GM18951 (cell line): ENCODE results near the gene FGD1.
"Not testable (repeated sequence)": the region's sequence is repeated elsewhere in the genome, so short reads cannot be mapped to it uniquely, and the experiment has no call there.

Experiments used
- POLR2A ChIP-seq: IDR thresholded peaks from 4 replicates; pipeline ENCODE4 v1.6.1; 2011; ENCODE audit warnings: mild to moderate bottlenecking; ENCODE audit not compliant: insufficient read length, insufficient read depth; ENCODE audit errors: extremely low read depth
- in situ Hi-C: fragments of 300-500 bp; cut with MboI; formaldehyde crosslinking; loops from one replicate; pipeline ENCODE4 v1.12.0; 2022; ENCODE audit warnings: low sequenced_read_pairs, mixed read lengths, inconsistent platforms; ENCODE audit not compliant: unreplicated experiment

Gene FGD1

DNA sequence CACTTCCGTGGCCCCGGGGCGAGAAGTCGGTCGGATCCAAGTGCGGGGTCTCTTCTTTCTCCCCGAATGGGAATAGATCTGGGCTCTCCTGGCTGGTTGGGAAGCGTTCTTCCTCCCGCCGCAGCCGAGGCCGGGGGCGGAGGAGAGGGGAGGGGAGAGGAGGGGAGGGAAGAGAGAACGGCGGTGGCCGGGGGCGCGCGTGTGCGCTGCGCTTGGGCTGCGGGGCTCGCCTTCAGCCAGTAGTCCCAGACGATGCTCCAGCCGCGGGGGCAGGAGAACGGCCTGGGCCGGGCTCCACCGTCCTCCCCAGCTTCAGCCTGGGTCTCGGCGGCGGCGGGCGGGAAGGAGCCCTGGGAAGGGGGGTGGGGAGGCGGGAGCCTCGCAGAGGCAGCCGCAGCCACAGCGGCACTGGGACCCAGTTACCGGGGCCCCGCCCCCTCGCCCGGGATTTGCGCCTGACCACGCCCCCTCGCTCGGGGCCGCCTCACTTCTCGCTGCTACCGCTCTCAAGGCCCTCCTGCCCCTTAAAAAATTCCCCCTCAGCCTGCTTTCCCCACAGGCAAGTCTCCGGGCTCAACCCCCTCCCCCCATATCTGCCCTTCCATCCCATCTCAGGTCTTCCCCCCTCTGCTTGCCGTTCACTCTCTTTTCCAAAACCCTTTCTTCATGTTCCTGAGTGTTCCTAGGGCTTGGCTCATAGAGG lies at the start of gene FGD1:
Gene FGD1, minus strand, starts transcription at position 421 of the 703 bp plus-strand sequence. CDS start 802 bp downstream, outside the sequence.
- in situ Hi-C loops: no loop called here
- TF ChIP-seq POLR2A: no peak

DNA sequence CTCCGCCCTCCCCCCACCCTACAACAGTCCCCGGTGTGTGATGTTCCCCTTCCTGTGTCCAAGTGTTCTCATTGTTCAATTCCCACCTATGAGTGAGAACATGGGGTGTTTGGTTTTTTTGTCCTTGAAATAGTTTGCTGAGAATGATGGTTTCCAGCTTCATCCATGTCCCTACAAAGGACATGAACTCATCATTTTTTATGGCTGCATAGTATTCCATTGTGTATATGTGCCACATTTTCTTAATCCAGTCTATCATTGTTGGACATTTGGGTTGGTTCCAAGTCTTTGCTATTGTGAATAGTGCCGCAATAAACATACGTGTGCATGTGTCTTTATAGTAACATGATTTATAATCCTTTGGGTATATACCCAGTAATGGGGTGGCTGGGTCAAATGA lies 46.2 kb upstream of the FGD1 start:
- in situ Hi-C loops: not testable (repeated sequence)

DNA sequence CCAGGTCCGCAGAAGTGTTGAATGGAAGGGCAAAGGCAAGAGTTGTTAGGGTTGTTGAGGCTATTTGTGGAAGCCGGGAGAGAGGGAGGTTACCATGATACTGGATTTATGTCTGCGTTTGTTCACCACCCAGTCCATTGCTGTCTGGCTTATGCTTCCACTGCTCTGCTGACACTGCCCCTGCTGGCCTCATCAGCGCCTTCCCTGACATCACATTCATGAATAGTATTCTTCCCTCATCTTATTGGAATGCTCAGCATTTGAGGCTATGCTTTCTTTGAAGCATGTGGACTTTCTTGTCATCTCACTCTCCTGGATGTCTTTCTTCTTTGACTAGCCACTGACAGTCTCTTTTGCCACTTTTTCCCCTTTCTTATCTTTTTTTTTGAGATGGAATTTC lies 44.3 kb upstream of the FGD1 start:
- in situ Hi-C loops: no loop called here
- TF ChIP-seq POLR2A: no peak

DNA sequence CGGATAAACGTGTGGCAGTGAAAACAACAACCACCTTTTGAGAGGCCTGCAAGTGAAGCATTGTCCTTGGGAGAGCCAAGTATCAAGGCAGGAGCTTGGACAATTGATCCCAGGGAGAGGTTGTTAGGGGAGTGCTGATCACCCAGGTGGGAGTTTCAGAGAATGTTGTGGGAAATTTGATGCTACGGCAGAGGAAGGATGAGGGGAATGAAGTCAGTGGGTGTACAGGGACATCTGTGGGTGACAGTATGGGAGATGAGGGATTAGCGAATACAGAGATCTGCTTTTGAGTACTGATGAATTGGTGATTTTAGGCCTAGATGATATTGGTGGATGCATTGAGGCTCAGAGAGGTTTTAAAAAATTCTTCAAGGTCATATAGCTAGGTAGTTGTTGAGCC lies 38.2 kb upstream of the FGD1 start:
- in situ Hi-C loops: no loop called here
- no peak for TF ChIP-seq POLR2A

DNA sequence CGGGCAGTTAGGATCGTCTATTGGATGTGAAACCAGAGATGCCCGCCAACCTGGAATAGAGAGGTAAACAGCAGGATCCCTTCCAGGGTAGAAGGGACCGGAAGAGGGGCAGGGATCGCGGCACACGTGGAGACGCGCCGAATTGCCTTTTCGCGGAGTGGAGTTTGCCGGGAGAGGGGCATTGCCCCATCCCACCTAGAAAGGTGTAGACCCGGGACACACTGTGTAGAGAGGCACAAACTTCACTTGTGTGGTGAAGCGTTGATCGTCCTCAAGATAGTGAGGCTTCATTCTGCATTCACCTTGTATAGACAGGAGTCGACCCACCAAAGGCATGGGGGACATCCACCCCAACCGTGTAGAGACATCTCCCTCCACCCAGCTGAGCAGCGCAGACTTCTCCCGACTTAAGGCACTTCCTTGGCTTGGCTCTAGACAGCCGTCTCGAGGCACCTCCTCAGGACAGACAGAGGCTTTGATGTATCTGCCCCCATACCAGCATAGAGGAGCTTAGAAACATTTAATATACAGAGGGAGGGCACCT lies 34.4 kb upstream of the FGD1 start:
- in situ Hi-C loops: no loop called here
- TF ChIP-seq POLR2A: no peak

DNA sequence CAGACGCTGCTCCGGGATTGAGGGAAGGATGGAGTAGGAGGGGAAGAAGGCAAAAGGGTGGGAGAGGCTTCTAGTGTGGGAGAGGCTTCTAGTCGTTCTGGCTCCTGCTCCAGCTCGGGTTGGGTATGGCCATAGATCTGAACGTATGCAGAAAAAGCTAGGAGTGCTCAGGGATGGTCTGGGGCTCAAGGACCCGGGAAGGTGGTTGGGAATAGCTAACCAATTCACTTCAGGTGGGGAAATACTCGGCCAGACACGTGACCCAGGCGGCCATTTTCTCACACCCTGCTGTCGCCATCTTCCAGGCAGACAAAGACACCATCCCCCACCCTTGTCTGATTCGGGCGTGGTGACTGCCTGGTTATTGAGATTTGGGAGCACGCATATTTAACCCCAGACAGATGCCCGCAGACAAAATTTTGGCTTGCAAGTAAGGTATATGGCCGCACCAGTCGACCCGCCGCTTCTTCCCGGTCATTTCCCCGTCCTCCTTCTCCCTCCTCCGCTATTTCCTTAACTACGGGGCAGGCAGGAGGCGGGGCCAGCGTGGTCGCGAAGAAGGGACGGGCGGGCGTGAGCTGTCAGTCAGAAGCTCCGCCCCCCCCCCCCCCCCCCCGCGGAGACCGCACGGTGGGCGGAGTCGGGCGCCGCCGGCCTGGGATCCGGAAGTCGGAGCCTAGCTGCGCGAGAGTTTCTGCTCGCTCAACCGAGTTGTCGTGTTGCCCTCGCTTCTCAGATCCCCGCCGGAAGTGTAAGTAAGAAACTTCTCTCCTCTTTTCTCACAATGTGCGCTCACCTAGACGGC lies 33.7 kb upstream of the FGD1 start, which contains the start of gene GNL3L:
Gene GNL3L, plus strand, starts transcription at position 668 of the 805 bp plus-strand sequence. CDS start 2,348 bp downstream, outside the sequence.
- TF ChIP-seq POLR2A: peak; percentile 68
- in situ Hi-C loops: no loop called here

DNA sequence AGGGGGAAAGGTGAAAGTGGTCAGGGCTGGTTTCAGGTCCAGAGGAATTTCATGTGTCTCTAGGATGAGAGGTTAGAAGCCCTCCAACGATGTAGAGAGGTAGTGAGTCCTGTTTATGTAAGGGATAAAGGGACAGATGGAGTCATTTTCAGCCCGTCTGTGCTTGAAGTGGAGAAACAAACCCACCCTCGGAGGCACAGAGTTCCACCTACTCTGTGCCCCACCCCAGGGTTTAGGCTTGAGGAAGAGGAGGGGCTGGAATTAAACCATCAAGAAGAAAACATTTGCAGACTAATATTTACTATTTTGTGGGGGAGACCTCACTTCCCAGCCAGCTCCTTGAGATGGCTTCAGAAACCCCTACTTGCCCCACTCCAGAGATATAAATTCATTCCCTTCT lies 33.1 kb upstream of the FGD1 start:
- in situ Hi-C loops: no loop called here
- TF ChIP-seq POLR2A: no peak

DNA sequence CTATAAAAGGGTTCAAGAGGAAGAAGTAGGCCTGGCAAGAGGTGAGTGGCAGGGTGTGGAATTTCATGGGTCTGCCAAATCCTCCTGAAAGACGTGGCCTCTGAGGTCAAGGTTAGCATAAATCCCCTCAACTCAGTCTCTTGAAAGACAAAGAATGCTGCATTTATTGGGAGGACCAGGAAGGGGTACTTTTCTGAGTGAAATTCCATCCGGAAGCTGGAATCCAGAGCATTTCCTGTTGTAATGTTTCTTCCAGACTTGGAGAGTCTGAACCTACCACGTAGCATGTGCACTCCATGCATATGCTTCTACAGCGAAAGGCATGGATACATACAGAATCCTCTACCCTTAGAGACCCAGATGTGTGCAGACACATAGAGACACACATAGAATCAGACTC lies 13.4 kb upstream of the FGD1 start:
- in situ Hi-C loops: no loop called here
- no peak for TF ChIP-seq POLR2A

DNA sequence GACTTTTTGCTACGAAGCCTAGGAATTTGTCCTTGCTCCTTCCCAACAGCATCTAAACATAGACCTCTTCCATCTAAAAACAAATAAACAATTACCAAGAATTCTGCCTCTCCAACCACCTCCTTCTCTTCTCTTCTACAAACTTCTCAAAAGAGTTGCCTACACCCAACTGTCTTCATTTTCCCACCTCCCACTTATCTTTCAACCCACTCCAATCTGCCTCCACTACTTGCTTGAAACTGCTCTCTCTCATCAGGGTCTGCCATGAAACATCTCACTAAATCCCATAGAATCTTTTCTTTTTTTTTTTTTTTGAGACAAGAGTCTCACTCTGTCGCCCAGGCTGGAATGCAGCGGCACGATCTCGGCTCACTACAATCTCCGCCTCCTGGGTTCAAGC lies 902 bp upstream of the FGD1 start:
- no peak for TF ChIP-seq POLR2A
- in situ Hi-C loops: no loop called here

DNA sequence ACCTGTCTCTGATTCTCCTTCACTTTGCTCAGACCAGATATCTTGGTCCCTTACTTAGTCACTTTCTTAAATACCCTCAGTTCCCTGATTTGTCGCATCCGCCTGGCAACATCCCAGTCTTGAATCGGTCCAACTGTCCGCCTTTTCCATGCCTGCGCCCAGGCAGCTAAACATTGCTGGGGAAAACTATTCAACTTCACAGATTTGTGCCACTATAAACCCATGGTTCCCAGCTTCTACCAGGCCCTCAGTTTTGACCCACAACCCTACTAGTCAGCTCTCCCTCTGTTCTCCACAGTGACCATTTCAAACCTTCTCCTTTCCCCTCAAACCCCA lies 451 bp upstream of the FGD1 start:
- in situ Hi-C loops: no loop called here
- TF ChIP-seq POLR2A: no peak

DNA sequence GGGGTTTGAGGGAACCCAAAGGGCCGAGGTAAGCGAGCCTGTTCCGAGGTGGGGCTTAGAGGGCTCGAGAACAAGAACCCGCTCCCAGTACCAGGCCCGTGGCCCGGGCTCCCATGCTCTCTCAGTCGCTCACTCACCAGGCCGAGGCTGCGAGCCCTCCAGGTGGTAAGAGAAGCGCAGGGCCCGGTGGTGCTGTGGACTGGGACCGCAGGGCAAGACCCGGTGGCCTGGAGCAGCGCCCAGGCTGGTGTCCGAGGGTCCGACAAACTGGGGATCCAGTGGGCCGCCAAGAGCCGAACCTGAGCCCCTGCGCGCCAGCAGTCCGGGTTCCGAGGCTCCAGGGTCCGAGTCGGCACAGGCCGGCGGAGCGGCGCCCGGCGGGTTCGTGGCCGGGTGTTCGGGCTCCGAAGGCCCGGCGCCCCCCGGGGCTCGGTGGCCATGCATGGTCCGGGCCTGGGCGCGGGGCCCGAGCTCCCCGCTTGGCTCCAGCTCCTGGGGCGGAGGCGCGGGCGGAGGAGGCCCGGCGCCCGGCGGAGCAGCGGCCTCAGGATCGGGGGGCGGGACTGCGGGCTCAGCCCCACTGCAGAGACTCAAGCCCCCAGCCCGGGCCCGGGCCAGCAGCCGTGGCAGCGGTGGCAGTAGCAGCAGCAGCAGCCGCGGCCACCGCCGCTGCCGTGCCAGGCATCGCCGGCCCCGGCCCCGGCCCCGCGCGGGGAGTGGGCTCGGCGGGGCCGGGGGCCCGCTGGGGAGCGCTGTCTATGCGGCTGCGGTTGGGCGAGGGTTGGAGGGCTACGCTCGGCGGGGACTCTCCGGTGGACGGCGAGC lies 833 bp downstream of the FGD1 start:
- in situ Hi-C loops: no loop called here
- no peak for TF ChIP-seq POLR2A

DNA sequence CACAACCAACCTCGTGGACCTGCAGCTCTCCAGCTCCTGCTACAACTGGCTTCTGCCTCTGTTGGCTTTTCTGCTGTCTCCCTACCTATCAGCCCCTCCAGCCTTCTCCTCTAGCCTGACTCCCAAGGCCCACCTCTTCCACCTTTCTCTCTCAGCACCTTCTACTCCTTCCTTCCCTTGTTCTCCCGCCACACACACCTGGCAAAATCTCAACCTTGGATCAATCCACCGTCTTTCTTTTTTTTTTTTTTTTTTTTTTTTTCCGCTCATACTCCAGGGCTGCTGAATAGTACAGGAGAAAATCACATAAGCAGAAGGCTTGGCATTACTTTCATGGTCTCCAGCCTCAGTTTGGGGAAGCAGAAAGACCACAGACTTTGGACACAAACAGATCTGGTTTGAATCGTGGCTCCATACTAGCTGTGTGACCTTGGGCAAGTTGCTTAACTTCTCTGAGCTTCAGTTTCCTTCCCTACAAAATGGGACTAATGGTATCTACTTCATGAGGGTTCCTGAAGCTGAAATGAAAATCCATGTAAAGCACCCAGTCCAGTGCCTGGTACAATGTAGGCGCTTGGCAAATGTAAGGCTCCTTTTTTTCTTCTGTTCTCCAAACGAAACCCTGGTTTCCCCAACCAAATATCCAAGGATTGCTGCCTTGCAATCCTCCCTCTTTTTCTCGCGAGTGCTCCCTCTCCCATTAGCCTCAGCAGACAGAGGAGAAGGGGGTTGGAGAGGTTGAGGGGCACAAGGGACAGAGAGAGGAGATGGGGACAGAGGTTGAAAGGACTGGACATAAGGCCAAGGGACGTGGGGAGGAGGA lies 1.7 kb downstream of the FGD1 start:
- in situ Hi-C loops: no loop called here
- no peak for TF ChIP-seq POLR2A
